Measurements from ENCODE around the gene ZNF14.

The ZNF14 gene

DNA sequence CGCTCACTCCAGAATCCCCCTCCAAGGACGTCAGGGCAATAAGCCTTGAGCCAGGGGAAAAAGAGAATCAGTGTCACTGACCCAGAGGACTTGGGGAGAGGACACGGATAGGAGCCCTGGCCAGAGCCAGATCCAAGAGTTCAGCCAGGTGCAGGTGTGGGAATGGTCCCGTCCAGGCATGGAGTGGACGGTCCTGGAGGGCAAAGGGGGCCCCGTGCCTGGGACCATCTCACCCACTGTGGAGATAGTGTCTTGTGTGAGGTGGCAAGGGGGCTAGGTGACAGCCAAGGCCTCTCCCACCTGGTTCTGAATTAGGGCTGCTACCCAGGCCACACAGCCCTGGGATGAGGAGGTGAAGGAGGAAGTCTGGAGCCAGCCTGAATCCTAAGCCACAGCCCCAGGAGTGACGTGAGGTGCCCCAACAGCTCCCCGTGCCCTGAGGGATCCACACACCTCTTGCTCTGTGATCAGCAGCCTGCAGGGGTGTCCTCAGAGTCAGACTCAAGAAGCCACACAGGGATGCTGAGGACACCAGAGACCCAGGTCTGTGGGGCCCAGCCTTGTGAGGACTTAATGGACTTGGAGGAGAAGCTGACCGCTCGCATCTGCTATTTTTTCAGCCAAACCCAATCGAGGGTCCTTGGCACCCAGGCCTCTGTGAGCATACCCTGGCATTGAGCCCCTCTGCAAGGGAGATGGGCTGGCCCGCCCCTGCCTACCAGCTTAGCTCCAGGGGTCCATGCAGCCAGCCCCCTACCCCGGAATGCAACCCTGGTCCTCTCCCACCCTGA is 16.4 kb upstream of the ZNF14 start:
- Histone ChIP-seq H3K9me3 (ENCODE audit: control insufficient read depth, insufficient read depth, low read depth, low read length) (no peaks in the 10 kb centered on the region), H3K27ac (ENCODE audit: extremely low read depth, low read depth, low read length) (no peak overlapping the region), H3K4me3 (ENCODE audit: low read depth, low read length) (no peak overlapping the region), H3K36me3 (ENCODE audit: control insufficient read depth in 2 of 2, insufficient read depth in 1 of 2, low read length in 2 of 2) (no peaks in the 10 kb centered on the region), H3K4me1 (ENCODE audit: control insufficient read depth, insufficient read depth, low read length) (no peaks in the 10 kb centered on the region)
- TF ChIP-seq, protein P1, sequence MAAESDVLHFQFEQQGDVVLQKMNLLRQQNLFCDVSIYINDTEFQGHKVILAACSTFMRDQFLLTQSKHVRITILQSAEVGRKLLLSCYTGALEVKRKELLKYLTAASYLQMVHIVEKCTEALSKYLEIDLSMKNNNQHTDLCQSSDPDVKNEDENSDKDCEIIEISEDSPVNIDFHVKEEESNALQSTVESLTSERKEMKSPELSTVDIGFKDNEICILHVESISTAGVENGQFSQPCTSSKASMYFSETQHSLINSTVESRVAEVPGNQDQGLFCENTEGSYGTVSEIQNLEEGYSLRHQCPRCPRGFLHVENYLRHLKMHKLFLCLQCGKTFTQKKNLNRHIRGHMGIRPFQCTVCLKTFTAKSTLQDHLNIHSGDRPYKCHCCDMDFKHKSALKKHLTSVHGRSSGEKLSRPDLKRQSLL (tag by site-specific recombination; IDR thresholded peaks at IDR 0.05): no peak
- TF ChIP-seq ZNF23 (tag by site-specific recombination; IDR thresholded peaks at IDR 0.05; ENCODE audit: borderline replicate concordance): no peak
- TF ChIP-seq, protein P2, sequence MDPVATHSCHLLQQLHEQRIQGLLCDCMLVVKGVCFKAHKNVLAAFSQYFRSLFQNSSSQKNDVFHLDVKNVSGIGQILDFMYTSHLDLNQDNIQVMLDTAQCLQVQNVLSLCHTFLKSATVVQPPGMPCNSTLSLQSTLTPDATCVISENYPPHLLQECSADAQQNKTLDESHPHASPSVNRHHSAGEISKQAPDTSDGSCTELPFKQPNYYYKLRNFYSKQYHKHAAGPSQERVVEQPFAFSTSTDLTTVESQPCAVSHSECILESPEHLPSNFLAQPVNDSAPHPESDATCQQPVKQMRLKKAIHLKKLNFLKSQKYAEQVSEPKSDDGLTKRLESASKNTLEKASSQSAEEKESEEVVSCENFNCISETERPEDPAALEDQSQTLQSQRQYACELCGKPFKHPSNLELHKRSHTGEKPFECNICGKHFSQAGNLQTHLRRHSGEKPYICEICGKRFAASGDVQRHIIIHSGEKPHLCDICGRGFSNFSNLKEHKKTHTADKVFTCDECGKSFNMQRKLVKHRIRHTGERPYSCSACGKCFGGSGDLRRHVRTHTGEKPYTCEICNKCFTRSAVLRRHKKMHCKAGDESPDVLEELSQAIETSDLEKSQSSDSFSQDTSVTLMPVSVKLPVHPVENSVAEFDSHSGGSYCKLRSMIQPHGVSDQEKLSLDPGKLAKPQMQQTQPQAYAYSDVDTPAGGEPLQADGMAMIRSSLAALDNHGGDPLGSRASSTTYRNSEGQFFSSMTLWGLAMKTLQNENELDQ (tag by site-specific recombination; IDR thresholded peaks at IDR 0.05; ENCODE audit: low read depth): no peak
- ChIA-PET CTCF (no interaction called here), POLR2A (interaction anchor here (1.2 kb wide), 1 partner anchor 27 kb away, joined by 3 read pairs; no protein-coding TSS in a partner anchor)

DNA sequence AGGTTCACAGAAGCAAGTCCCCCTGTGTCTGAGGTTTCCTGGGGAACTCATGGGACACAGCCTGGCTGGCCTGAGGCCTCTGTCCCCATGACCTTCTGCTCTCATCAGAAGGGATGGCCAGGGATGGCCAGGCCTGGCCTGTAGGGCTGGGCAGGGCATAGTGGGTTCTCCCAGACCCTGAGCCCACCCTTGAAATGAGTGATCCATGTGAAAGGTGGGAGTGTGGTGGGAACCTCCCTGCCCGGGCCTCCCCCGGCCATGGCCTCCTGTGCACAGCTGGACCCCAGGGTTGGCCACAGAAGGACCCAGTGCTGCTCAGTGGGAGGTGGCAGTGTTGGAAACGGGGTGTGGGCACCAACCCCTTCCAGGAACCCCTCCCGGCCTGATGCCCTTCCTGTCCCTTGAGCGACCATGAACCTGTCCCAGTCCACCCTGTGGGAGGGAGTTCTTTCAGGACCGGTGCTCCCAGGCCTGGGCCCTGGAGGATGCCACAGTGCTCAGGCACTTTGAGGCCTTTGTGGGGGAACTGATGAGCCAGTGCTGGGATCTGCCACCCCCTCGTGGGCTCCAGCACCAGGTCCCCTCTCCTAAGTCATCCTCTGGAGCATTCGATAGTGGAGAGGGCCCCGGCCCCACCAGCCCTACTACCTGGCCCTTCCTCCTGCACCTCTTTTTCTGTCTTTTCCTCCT is 15.5 kb upstream of the ZNF14 start:
- Histone ChIP-seq H3K27ac (ENCODE audit: extremely low read depth, low read depth, low read length) (no peak overlapping the region), H3K36me3 (ENCODE audit: control insufficient read depth in 2 of 2, insufficient read depth in 1 of 2, low read length in 2 of 2) (no peaks in the 10 kb centered on the region), H3K4me1 (ENCODE audit: control insufficient read depth, insufficient read depth, low read length) (no peaks in the 10 kb centered on the region), H3K4me3 (ENCODE audit: low read depth, low read length) (no peak overlapping the region), H3K9me3 (ENCODE audit: control insufficient read depth, insufficient read depth, low read depth, low read length) (no peaks in the 10 kb centered on the region)
- ChIA-PET CTCF (no interaction called here), POLR2A (no interaction called here)
- no peak for TF ChIP-seq ZNF146 (tag by site-specific recombination; IDR thresholded peaks at IDR 0.05)
- no peak for TF ChIP-seq ZFHX2 (tag by site-specific recombination; conservative IDR thresholded peaks at IDR 0.05)
- TF ChIP-seq, protein P3, sequence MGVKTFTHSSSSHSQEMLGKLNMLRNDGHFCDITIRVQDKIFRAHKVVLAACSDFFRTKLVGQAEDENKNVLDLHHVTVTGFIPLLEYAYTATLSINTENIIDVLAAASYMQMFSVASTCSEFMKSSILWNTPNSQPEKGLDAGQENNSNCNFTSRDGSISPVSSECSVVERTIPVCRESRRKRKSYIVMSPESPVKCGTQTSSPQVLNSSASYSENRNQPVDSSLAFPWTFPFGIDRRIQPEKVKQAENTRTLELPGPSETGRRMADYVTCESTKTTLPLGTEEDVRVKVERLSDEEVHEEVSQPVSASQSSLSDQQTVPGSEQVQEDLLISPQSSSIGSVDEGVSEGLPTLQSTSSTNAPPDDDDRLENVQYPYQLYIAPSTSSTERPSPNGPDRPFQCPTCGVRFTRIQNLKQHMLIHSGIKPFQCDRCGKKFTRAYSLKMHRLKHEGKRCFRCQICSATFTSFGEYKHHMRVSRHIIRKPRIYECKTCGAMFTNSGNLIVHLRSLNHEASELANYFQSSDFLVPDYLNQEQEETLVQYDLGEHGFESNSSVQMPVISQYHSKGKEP (tag by site-specific recombination; IDR thresholded peaks at IDR 0.05): no peak
- no peak for TF ChIP-seq ZNF311 (tag by site-specific recombination; IDR thresholded peaks at IDR 0.05; ENCODE audit: borderline replicate concordance)
- no peak for TF ChIP-seq MEIS1 (CRISPR knock-in tag; IDR thresholded peaks at IDR 0.05; ENCODE audit: borderline replicate concordance)
- TF ChIP-seq ZBTB48 (tag by site-specific recombination; IDR thresholded peaks at IDR 0.05): no peak
- no peak for TF ChIP-seq SETDB1 (IDR thresholded peaks at IDR 0.05; ENCODE audit: insufficient read length, low read length)

DNA sequence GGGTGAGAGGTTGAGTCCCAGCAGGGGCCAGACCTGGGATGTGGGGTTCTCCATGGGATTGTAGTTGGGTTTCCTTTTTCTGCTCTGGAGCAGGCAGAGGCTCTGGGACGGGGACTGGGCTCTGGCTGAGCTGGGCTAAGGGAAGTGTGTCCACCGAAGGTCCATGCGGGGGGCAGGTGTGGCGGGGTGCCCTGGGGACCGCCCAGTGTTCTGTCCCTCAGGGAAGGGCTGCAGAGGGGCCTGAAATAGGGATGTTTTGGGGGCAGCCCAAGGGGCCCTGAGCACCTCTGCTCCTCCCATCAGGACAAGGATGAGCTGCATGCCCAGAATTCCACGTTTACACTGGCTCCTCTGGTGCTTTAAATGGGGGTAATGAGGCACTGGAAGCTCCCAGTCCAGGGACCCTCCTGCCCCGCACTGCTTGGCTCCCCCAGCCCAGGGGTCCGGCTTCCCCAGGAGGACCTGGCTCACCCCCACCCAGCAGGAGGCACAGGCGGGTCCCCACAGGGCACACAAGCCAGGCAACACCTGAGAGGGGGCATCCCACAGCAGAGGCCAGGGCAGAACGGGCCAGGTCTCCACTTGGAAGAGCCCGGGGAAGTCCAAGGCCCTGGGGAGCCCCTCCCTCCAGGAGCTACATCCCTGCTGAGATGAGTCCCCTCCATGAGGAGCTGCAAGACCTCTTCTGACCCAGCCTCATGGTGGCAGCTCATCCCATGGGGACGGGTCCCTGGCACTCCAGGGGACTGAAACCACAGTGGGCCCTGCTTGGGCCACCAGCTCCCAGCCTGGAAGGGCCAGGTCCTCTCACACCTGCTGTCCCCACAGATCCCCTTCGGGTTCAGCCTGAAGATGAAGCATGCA is 14.7 kb upstream of the ZNF14 start:
- no peaks in the 10 kb centered on the region for H3K36me3 ChIP-seq (ENCODE audit: control insufficient read depth in 2 of 2, insufficient read depth in 1 of 2, low read length in 2 of 2)
- TF ChIP-seq, protein P4, sequence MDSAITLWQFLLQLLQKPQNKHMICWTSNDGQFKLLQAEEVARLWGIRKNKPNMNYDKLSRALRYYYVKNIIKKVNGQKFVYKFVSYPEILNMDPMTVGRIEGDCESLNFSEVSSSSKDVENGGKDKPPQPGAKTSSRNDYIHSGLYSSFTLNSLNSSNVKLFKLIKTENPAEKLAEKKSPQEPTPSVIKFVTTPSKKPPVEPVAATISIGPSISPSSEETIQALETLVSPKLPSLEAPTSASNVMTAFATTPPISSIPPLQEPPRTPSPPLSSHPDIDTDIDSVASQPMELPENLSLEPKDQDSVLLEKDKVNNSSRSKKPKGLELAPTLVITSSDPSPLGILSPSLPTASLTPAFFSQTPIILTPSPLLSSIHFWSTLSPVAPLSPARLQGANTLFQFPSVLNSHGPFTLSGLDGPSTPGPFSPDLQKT (IDR thresholded peaks at IDR 0.05; ENCODE audit: borderline replicate concordance, low read depth, low read length): no peak
- no peak for TF ChIP-seq ZNF391 (tag by site-specific recombination; IDR thresholded peaks at IDR 0.05; ENCODE audit: borderline replicate concordance, low read depth)
- no peak overlapping the region for H3K4me3 ChIP-seq (ENCODE audit: low read depth, low read length)
- no peaks in the 10 kb centered on the region for H3K9me3 ChIP-seq (ENCODE audit: control insufficient read depth, insufficient read depth, low read depth, low read length)
- no peak overlapping the region for H3K27ac ChIP-seq (ENCODE audit: extremely low read depth, low read depth, low read length)
- POLR2A ChIA-PET: no interaction called here
- CTCF ChIA-PET: no interaction called here
- H3K4me1 ChIP-seq (ENCODE audit: control insufficient read depth, insufficient read depth, low read length): no peaks in the 10 kb centered on the region

All from HEK293 (cell line).